ENCODE measurements around the gene MR1. TPM values are rescaled to one million over a fixed set of nuclear protein-coding genes. Genes with fewer than 3 reads are reported as not detected.

The MR1 gene
- total and polyA plus RNA-seq, 9 of the 15 experiments (the other 6 are each of a cell fraction or from before 2014, with no cell fraction given) = 9.7 to 21.7 (median 15.6) TPM

GRCh38 chr1:181099152-181100014, 65.6 kb downstream of the MR1 start (continued):
- TF ChIP-seq PBX2 (CRISPR knock-in tag; IDR thresholded peaks at IDR 0.05; ENCODE audit: low read depth) = no peak
- peak; percentile 57; the same call in 1 of the 2 replicates for TF ChIP-seq PBX2 (tag; conservative IDR thresholded peaks at IDR 0.05; ENCODE audit: low read depth)
- TF ChIP-seq C11orf30 (IDR thresholded peaks at IDR 0.05; ENCODE audit: low read depth) = no peak
- 0 out of 2 replicates have a peak, but pooled peaks have one; percentile 60 for TF ChIP-seq HDGF (IDR thresholded peaks at IDR 0.05)
- TF ChIP-seq RHOXF2B (CRISPR knock-in tag; conservative IDR thresholded peaks at IDR 0.05) = no peak
- no peak for TF ChIP-seq SMARCB1 (IDR thresholded peaks at IDR 0.05; ENCODE audit: insufficient read length, low read depth)
- TF ChIP-seq, protein P1, sequence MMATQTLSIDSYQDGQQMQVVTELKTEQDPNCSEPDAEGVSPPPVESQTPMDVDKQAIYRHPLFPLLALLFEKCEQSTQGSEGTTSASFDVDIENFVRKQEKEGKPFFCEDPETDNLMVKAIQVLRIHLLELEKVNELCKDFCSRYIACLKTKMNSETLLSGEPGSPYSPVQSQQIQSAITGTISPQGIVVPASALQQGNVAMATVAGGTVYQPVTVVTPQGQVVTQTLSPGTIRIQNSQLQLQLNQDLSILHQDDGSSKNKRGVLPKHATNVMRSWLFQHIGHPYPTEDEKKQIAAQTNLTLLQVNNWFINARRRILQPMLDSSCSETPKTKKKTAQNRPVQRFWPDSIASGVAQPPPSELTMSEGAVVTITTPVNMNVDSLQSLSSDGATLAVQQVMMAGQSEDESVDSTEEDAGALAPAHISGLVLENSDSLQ (IDR thresholded peaks at IDR 0.05) = peak; percentile 23; the same call in 1 of the 2 replicates
- no peak for TF ChIP-seq TBL1XR1 (IDR thresholded peaks at IDR 0.05; ENCODE audit: low read length in 2 of 2)
- TF ChIP-seq LARP7 (IDR thresholded peaks at IDR 0.05) = no peak
- no peak for TF ChIP-seq RUNX1 (IDR thresholded peaks at IDR 0.05; ENCODE audit: low read depth)
- TF ChIP-seq ZNF253 (CRISPR knock-in tag; conservative IDR thresholded peaks at IDR 0.05) = no peak
- no peak for TF ChIP-seq CHD2 (IDR thresholded peaks at IDR 0.05; ENCODE audit: low read depth, low read length)
- TF ChIP-seq ZSCAN29 (IDR thresholded peaks at IDR 0.05) = no peak
- TF ChIP-seq, protein P2, sequence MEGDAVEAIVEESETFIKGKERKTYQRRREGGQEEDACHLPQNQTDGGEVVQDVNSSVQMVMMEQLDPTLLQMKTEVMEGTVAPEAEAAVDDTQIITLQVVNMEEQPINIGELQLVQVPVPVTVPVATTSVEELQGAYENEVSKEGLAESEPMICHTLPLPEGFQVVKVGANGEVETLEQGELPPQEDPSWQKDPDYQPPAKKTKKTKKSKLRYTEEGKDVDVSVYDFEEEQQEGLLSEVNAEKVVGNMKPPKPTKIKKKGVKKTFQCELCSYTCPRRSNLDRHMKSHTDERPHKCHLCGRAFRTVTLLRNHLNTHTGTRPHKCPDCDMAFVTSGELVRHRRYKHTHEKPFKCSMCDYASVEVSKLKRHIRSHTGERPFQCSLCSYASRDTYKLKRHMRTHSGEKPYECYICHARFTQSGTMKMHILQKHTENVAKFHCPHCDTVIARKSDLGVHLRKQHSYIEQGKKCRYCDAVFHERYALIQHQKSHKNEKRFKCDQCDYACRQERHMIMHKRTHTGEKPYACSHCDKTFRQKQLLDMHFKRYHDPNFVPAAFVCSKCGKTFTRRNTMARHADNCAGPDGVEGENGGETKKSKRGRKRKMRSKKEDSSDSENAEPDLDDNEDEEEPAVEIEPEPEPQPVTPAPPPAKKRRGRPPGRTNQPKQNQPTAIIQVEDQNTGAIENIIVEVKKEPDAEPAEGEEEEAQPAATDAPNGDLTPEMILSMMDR (IDR thresholded peaks at IDR 0.05 in 2 of 3, conservative IDR thresholded peaks at IDR 0.05 in 1 of 3; ENCODE audit: insufficient read depth in 2 of 3, low read depth in 1 of 3, low read length in 3 of 3) = no peak
- TF ChIP-seq, protein P3, sequence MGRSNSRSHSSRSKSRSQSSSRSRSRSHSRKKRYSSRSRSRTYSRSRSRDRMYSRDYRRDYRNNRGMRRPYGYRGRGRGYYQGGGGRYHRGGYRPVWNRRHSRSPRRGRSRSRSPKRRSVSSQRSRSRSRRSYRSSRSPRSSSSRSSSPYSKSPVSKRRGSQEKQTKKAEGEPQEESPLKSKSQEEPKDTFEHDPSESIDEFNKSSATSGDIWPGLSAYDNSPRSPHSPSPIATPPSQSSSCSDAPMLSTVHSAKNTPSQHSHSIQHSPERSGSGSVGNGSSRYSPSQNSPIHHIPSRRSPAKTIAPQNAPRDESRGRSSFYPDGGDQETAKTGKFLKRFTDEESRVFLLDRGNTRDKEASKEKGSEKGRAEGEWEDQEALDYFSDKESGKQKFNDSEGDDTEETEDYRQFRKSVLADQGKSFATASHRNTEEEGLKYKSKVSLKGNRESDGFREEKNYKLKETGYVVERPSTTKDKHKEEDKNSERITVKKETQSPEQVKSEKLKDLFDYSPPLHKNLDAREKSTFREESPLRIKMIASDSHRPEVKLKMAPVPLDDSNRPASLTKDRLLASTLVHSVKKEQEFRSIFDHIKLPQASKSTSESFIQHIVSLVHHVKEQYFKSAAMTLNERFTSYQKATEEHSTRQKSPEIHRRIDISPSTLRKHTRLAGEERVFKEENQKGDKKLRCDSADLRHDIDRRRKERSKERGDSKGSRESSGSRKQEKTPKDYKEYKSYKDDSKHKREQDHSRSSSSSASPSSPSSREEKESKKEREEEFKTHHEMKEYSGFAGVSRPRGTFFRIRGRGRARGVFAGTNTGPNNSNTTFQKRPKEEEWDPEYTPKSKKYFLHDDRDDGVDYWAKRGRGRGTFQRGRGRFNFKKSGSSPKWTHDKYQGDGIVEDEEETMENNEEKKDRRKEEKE (IDR thresholded peaks at IDR 0.05; ENCODE audit: borderline replicate concordance in 1 of 2, control insufficient read depth in 1 of 2, low read depth in 2 of 2, low read length in 1 of 2) = no peak
- TF ChIP-seq ZNF584 (CRISPR knock-in tag; IDR thresholded peaks at IDR 0.05; ENCODE audit: low read depth) = no peak
- TF ChIP-seq SIN3B (IDR thresholded peaks at IDR 0.05; ENCODE audit: low read depth) = no peak
- TF ChIP-seq MCM7 (IDR thresholded peaks at IDR 0.05) = no peak
- no peak for TF ChIP-seq MED1 (CRISPR knock-in tag; IDR thresholded peaks at IDR 0.05; ENCODE audit: borderline replicate concordance)
